ENCODE data around the gene CIBAR2. TPM values are rescaled to one million over a fixed set of nuclear protein-coding genes. Genes with fewer than 3 reads are reported as not detected.
A peak's percentile ranks its signal among the peaks of the same experiment; 100 is the strongest.

Gene CIBAR2
- total RNA-seq, 4 donors from 2014 or later = not detected

DNA sequence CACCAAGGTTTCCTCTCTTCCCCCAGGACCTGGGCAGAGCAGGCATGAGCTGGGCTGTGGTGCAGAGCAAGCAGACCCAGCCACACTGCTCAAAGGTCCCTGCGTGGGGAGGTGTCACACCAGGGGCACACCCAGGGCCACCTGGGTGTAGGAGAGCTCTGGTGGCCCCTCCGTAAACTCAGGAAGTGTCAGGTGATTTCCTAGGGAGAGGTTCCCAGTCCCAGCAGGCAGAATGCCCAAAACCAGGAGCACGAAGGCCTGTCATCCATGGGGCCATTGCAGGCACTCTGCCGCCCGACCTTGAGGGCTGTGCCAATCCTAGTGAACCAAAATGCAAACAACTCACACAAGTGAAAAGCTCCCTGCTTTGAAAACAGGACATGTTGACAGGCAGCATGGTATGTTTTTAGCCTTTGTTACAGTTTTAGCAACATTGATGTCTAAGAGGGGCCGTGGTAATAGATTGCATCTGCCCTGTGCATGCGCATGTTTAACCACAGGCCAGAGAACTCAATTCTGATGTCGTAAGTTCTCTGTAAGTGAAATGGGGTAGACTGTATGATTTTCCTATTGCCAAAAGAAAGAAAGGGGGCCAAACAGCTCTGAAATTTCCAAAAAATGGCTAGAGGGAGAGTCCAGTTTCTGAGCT is 21.3 kb downstream of the CIBAR2 start:
- intact Hi-C loops (cut with DNase I) = no loop called here
- H3K4me1 ChIP-seq = peaks cover 18 to 24% of the 10 kb centered on the region in 2 donors

DNA sequence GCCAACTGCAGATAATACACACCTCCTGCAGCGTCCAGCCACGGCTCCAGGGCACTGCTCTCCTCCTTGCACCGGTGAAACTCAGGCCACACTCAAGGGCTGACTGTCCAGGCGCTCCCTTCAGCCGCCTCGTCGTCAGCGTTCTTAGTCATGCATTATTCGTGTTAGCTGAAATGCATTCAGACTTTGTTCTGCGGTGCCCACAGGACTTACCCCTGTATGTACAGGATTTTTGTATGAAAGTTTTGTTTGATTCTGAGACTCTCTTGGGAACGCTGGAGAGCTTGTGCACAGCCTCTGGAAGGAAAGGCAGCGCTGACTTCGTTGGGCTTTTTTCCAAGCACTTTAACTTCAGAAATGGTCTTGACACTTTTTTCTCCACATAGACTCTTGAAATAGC is 22.1 kb downstream of the CIBAR2 start:
- no peaks in the 10 kb centered on the region for H3K36me3 ChIP-seq
- peaks cover 18 to 24% of the 10 kb centered on the region in 2 donors for H3K4me1 ChIP-seq
- intact Hi-C loops (cut with DNase I) = no loop called here
- DNase-seq = peak; percentile 67 to 76
- H3K9me3 ChIP-seq = no peaks in the 10 kb centered on the region
- WGBS, 2 donors = 31 to 42% methylated on average over 12 to 13 of the region's 13 CpGs
- no peak overlapping the region for H3K4me3 ChIP-seq (replicated peaks in 1 of 3)
- H3K27ac ChIP-seq = peak overlapping the region; percentile 7 to 42 (median 39)
- TF ChIP-seq POLR2A (IDR thresholded peaks at IDR 0.05) = no peak
- TF ChIP-seq, protein P1, sequence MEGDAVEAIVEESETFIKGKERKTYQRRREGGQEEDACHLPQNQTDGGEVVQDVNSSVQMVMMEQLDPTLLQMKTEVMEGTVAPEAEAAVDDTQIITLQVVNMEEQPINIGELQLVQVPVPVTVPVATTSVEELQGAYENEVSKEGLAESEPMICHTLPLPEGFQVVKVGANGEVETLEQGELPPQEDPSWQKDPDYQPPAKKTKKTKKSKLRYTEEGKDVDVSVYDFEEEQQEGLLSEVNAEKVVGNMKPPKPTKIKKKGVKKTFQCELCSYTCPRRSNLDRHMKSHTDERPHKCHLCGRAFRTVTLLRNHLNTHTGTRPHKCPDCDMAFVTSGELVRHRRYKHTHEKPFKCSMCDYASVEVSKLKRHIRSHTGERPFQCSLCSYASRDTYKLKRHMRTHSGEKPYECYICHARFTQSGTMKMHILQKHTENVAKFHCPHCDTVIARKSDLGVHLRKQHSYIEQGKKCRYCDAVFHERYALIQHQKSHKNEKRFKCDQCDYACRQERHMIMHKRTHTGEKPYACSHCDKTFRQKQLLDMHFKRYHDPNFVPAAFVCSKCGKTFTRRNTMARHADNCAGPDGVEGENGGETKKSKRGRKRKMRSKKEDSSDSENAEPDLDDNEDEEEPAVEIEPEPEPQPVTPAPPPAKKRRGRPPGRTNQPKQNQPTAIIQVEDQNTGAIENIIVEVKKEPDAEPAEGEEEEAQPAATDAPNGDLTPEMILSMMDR (IDR thresholded peaks at IDR 0.05) = no peak
- no peaks in the 10 kb centered on the region for H3K27me3 ChIP-seq

More for the DNA sequence above, 21.3 kb downstream of the CIBAR2 start:
- Histone ChIP-seq H3K4me3 (replicated peaks in 1 of 3) (no peak overlapping the region), H3K9me3 (no peaks in the 10 kb centered on the region), H3K27ac (peak overlapping the region; percentile 7 to 42 (median 23)), H3K36me3 (no peaks in the 10 kb centered on the region), H3K27me3 (no peaks in the 10 kb centered on the region)
- WGBS, 2 donors = 69 to 72% methylated on average over 4 to 6 of the region's 8 CpGs
- DNase-seq = peak; percentile 43 to 62
- TF ChIP-seq POLR2A (IDR thresholded peaks at IDR 0.05) = no peak
- TF ChIP-seq, protein P1 (IDR thresholded peaks at IDR 0.05) = no peak

DNA sequence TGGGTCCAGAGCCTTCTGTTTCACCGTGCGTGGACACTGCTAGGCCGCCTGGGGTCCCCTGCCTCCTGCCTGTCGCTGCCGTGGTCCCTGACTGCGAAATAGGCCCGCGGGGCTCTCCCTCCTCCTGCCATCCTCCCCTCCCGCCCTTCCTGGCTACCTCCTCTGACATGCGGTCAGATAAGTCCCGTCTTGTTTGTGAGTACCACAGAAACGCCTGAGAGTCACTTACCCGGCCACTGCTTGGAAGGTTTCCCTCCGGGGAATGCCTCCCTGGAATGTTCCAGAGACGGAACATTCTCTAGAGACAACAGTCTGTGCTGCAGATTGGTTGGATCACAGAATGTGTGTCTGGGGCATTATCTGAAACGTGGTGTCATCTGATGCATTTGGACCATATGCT is 22.7 kb downstream of the CIBAR2 start:
- 39 to 56% methylated on average over 15 to 16 of the region's 16 CpGs for WGBS, 2 donors
- peak; percentile 85 to 89 for DNase-seq
- Histone ChIP-seq H3K27ac (peak overlapping the region; percentile 12 to 42 (median 39)), H3K4me1 (peaks cover 18 to 24% of the 10 kb centered on the region in 2 donors), H3K9me3 (no peaks in the 10 kb centered on the region), H3K27me3 (no peaks in the 10 kb centered on the region), H3K4me3 (replicated peaks in 1 of 3) (no peak overlapping the region), H3K36me3 (no peaks in the 10 kb centered on the region)
- TF ChIP-seq POLR2A (IDR thresholded peaks at IDR 0.05) = no peak
- TF ChIP-seq, protein P1 (IDR thresholded peaks at IDR 0.05) = no peak
- intact Hi-C loops (cut with DNase I) = loop anchor here (10.0 kb wide), 1 partner anchor 335 kb away; no protein-coding TSS in a partner anchor

DNA sequence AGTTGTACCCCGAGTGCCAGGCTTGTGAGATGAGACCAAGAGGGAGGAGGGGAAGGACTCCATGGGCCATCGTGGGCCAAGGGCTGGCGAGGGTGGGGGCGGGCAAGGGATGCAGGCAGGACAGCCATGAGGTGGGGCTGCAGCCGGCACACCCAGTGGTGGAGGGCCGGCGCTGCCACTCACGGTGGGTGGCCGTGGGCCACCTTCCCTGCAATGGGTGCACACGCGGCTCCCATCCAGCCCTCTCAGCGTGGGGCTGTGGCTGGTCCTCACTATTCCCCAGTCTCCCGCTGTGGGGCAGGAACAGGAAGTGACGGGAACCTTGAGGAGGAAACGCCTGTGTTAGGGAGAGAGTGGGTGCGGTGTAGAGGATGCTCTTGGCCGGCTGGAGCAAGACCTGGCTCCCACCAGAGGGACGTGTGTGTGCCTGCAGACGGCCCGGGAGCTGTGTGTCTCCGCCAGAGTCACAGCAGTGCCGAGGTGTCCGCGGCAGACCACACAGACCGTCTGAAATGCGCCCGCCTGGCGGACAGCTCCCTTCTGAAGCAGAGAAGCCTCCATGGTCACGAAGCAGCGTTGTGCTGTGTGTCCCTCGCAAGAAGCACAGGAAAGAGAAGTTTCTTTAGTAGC is 23.6 kb downstream of the CIBAR2 start:
- TF ChIP-seq, protein P1 (IDR thresholded peaks at IDR 0.05) = no peak
- TF ChIP-seq POLR2A (IDR thresholded peaks at IDR 0.05) = no peak
- WGBS, 2 donors = 85 to 90% methylated on average over 29 to 31 of the region's 31 CpGs
- H3K4me1 ChIP-seq = peaks cover 18 to 24% of the 10 kb centered on the region in 2 donors
- no peaks in the 10 kb centered on the region for H3K9me3 ChIP-seq
- no peaks in the 10 kb centered on the region for H3K36me3 ChIP-seq
- no peak overlapping the region for H3K4me3 ChIP-seq (replicated peaks in 1 of 3)
- intact Hi-C loops (cut with DNase I) = loop anchor here (10.0 kb wide), 1 partner anchor 334 kb away; no protein-coding TSS in a partner anchor
- H3K27ac ChIP-seq = peak overlapping the region in 1 of 3 donors; percentile 42
- H3K27me3 ChIP-seq = no peaks in the 10 kb centered on the region
- no peak for DNase-seq
